AG08396 (cell line): ENCODE measurements around the gene LSG1.

Experiments used
- DNase-seq: peaks from one replicate; pipeline ENCODE4 v3.0.0; 2012; ENCODE audit warnings: low spot score, mixed read lengths

Gene LSG1

DNA sequence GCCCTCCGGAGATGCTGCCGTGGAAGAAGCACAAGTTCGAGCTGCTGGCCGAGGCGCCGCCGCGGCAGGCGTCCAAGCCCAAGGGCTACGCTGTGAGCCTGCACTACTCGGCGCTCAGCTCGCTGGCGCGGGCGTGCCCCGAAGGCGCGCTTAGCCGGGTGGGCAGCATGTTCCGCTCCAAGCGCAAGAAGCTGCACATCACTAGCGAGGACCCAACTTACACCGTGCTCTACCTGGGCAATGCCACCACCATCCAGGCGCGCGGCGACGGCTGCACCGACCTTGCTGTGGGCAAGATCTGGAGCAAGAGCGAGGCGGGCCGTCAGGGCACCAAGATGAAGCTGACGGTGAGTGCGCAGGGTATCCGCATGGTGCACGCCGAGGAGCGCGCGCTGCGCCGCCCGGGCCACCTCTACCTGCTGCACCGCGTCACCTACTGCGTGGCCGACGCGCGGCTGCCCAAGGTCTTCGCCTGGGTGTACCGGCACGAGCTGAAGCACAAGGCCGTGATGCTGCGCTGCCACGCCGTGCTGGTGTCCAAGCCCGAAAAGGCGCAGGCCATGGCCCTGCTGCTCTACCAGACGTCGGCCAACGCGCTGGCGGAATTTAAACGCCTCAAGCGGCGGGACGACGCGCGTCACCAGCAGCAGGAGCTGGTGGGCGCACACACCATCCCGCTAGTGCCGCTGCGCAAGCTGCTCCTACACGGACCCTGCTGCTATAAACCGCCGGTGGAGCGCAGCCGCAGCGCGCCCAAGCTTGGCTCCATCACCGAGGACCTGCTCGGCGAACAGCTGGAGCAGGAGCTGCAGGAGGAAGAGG lies 15.0 kb upstream of the LSG1 start:
- DNase-seq = peak; percentile 76

DNA sequence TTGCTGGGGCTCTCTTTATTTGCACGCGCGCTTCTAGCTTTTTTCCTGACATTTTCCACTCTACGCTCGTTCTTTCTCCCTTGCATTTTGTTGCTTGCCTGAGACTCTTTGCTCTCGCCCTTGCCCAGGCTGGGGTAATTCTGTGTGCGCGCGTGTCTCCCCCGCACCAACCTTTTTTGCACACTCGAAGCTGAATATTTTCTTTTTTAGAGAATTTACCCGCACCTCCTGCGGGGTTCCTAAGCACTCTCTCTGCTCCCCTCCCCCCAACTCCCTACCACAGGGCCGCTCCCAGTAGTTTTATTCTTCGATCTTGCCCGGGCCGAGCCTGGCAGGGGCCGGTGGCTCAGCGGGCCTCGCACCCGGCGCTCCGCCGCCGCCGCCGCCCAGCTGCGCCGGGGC lies 14.4 kb upstream of the LSG1 start:
- DNase-seq = peak; percentile 59

DNA sequence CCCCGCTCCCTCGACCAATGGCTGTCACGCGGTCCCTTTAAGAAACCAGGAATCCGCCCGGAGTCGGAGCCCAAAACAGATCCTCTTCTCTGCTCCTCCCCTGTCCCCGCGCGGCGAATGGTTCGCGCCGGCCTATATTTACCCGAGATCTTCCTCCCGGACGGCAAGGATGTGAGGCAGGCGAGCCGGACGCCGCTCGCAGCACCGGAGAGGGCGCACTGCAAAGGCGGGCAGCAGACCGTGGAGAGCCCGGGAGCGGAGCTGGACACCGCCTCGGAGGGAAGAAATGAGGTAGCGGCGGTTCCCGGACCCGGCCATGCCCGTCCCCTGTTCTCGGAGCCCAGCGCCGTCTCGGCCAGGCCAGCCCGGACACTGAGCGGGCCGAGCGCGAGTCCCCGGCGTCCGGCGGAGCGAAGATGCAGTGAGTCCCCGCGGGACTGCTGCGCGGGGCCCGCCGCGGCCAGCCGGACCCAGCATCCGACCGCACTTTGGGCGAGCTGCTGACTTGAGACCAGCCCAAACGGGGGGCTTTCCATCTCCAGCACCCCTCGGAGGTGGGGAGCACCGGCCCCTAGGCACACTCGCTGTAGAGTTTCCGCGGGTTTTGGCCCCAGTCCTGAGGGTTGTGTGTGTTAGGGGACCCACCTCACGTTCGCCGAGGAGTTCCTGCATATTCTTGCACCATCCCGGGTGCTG lies 13.9 kb upstream of the LSG1 start, which contains the start of gene FAM43A:
Gene FAM43A, plus strand, starts transcription at position 166 of the 696 bp plus-strand sequence. CDS start 944 bp downstream, outside the sequence.
- peak; percentile 96 for DNase-seq

DNA sequence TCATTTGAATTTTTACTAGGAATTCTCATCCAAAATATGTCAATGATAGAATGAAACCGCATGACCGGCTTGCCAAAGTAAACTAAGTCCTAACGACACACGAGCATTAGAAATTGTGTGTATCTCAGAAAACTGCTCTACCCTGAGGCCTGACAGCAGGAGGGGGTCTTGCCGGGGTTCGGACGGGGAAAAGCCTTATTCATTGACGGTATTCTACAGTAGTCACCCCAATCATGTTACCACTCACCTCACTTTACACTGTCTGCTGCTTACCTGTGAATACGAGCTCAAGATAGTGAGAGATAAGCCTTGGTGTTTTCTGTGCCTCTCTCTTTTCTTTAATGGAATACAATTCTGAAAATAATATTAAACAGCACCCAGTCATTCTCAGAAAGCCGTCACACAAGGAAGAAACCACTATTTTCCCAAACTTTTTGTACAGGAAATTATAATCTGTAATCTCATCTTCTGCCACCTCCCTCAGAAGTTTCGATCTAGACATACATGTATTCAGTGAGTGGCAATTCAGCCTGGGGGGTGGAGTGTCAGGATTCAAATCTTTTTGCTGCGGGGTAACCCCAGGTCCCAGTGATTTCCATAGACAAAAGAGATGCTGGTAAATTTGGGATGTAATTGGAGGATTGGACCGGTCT lies 13.2 kb upstream of the LSG1 start:
- DNase-seq = no peak

DNA sequence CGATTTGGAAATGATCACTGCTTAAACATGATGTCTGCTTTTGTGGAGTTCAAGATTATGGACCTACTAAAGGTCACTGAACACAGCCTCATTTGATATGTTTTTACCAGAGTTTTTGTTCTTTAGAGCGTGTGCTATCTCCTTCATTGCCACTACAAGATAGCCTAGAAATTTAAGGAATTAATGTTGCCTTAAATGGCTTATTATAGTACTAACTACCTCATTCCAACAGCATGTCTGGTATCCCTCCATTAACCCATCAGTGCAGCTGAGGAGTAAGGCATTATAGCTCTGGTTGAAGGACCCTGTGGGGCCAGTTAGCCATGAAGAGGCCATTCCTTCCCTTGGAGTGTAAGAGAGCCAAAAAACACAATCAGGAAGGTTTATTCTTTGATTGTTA lies 11.4 kb upstream of the LSG1 start:
- no peak for DNase-seq

DNA sequence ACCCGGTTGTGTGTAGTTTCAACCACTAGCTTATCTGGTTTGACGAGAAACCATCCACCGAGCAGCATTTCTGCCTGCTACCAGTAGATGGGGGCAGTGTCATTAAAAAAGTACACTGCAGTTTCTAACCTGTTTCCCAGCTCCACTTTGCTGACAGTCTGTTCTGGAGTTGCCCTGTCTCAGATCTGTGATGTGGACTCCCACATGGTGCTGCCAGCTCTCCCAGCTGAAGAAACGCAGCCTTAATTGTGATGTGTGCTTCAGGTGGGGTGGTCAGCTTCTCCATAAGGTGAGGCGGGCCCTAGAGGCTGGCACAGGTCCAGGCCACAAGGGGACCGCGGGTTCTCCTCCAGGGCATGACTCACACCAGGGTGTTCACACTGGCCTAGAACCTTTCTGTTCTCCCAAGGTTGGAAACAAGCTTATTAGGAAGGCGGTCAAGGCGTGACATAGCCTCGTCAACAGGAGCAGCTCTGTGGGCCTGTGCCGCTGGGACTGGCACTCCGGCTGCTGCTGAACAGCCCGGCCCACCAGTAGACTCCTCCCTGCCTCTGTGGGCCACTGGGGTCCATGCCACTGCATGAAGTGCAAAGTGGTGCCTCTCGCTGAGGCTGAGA lies 10.8 kb upstream of the LSG1 start:
- peak; percentile 81 for DNase-seq

DNA sequence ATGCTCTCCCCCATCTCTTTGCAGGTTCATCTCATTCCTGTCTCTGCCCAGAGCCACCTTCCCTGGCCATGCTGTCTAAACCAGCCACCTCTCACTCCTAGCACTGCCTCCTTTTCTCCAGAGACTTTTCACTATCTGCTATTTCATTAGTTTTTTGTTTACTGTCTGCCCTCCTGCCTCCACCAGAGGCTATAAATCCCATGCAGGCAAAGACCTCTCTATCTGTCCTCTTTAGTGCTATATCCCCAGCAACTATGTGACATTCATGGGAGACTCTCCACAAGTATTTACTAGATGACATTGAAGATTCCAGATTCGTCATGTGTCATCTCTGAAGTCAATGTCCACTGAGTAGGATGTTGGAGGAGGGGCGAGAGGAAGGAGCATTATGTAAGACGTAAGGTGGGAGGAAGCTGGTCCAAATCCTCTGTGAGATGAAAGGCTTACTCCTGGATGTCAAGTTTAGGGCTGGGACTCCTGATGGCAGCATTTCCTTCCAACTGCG lies 10.2 kb upstream of the LSG1 start:
- DNase-seq = no peak

DNA sequence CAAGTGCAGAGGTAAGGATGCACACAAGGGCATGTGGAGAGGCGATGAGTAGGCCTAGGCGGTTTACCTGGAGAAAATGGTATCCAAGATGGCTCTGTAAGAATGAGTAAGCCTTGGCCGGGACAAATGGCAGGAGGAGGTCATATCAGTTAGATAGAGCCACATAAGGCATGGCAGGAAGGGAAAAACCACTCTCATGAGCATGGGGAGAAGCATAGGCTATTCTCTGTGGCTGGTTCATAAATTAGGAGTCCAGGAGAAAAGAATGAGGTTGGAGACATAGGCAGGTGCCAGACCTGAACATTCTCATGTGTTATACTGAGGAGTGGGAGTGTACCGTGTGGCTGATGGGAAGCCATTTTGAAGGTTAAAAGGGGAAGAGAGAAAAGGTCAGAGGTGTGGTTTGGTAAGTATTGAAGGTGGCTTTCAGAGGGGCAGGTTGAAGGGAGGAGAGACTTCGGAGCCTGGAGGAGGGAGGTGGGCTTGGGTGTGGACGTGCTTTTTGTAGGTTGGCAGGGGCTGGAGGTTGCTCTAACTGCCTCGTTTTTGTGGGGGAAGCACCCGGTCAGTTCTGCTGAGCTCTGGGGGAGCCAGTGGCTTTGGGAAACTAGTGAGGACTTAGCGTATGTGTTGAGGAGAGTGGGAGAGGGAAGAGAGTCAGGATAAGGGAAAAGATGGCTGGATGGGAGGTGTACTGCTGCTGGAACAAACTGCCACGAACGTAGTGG lies 9.1 kb upstream of the LSG1 start:
- no peak for DNase-seq

DNA sequence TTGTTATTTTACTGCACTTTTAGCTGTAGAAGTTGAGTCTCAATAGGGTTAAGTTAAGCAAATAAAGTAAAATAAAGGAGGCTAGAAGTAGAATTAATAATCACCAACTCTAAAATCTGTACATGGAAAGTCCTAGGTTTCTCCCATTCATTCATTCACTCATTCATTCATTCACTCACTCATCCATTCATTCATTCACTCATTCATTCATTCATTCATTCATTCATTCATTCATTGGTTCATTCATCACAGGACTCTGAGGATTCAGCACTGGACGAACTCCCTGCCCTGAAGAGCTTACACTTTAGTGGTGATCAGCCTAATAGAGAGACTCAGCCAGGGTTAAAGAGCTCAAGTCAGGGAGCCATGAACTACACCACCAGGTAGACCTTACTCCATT lies 4.5 kb upstream of the LSG1 start:
- no peak for DNase-seq

DNA sequence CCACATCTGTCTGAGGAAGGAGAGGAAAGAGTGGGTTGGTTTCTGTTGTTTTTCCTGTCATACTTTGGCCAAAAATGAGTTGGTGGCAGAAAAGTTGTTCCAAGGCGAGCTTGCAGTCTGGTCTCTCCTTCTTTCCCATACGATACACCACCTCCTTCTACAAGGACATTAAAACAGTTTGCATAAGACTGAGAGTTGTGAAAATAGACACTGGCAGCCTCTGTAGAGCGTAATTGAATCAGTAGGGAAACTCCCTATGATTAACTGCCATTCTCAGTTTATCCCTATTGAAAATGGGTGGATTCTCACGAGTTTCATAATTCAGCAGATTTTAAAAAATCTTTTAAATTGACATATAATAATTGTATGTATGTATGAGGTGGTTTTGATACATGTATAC lies 3.7 kb upstream of the LSG1 start:
- no peak for DNase-seq

DNA sequence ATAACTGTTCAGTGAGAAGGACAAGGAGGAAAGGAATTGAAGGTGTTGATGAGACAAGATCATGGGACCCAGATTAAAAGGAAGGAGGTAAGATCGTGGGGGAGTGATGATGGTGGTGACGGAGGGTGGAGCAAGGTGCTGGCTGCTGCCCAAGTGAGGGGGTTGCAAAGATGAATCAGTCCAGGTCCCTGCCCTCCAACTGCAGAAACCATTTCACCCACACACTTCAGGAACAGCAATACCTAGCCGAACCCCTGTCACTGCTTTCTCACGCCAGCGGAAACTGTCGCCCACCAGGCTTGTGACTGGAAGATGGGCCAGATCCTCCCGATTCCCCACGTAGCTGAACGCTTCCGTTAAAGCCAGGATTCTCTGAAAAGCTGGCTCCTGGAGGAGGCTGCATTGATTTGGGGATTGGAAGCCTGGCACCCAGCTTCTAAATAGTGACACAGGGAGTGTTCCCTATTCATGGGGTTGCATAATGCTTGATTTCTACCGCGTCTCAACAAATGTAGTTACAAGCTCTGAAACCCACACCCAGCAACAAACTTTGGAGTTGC lies 3.2 kb upstream of the LSG1 start:
- no peak for DNase-seq

DNA sequence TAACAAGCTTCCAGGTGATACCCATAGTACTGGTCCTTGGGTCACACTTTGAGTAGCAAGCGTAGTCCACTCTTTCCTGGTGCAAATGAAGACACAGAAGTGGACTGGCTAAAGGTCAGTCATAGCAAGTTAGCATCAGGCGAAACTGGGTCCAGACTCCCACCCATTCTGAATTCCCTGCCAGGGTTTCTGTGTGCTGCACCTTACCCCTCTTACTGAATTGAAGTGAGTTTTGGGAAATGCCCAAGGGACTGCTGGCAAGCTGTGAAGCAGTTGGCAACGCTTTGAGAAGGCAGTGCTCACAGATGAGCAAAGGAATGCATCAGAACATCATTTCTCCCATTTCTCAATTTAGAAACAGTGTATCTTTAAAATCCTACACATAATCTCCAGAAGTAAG lies 1.8 kb upstream of the LSG1 start:
- no peak for DNase-seq

DNA sequence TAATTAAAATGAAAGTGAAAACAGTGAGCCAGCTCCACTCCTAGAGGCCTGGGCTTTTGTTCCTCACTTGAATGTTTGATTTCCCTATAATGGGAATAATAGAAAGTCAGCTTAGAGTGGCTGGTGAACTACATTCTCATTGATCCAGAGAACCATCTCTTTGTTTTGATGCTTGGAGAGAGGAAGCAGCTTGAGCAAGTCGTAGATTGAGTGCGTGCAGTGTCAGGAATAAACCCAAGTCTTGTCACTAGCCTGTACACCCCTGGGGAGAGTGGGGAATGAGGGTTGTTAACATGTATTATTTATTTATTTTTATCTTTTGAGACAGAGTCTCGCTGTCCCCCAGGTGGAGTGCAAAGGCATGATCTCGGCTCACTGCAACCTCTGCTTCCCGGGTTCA lies 885 bp upstream of the LSG1 start:
- DNase-seq = no peak

DNA sequence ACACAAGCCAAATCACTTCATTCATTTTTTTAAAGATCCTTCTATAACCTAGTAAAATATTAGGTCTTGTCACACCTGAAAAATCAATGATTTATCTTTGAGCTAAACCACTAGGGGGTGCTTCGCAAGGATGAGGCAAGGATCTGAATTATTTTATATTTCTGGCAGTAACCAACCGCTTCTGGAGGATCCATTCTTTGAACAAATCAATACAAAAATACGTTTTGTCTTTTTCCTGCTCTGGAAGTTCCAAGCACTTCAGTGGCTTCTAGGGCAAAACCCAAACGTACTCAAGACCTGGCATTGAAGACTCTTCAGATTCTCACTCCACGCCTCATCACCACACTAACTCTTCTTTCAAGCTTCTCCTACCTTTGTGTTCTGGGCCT lies 486 bp downstream of the LSG1 start:
- DNase-seq = peak; percentile 36

DNA sequence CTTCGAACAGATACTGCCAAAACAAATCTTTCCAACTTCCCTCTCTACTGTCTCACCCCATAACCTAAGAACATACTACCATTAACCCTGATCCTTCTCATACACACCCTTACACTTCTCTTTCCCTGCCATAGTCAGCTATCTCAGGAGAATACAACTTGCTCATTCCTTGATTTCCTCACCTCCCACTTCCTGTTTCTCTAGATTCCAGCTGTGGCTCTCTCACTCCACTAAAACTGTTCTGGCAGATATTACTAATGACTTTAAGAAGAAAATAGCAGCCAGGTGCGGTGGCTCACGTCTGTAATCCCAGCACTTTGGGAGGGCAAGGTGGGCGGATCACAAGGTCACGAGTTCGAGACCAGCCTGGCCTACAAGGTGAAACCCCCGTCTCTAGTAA lies 4.6 kb downstream of the LSG1 start:
- no peak for DNase-seq

DNA sequence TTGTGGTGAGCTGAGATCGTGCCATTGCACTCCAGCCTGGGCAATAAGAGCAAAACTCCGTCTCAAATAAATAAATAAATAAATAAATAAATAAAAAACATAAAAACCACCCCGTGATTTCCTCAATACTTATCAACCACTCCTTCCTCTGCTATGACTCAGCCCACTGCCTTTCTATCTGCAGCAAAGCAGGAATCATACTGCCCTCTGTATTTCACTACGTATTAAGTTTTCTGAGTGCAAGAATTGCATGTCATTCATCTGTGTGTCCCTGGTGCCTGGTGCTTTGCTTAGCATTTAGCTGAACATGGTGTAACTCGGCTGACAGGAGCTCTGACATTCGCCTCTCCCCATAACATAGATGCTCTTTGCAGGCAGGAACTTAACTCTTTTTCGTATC lies 7.1 kb downstream of the LSG1 start:
- DNase-seq = no peak

DNA sequence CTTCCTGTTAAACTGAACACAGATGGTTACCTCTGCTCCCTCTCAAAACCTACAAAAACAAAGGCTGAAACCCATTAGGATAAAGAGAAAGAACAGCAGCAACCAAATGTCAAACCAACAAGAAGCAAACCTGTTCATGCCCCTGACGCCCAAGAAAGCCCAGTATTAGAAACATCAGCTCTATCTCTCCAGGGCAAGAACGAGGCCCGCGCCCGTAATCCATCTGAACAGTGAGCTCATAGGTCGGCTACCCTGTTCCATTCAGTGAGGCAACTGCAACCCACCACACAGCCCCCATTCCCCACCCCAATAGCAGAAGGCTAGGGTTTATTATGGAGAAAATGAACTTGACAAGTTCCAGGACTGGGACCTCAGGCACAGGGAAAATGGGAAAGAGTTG lies 10.0 kb downstream of the LSG1 start:
- DNase-seq = no peak

DNA sequence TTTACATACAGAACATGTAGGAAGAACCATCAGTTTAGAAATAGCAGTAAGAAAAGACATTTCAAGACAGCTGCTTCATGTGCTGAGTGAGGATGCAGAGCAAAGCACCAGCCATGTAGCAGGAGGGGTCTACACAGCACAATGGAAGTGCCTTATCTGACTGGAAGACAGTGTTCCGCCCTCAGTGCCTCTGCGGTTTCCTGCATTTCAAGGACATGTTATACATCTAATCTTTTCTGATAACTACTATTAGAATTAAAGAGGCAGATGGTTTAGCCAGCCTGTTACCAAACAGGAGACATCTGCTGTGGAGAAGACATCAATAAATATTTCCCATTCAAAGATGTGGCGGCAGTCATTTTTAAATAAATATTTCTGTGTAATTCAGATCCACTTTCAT lies 10.6 kb downstream of the LSG1 start:
- DNase-seq = no peak

DNA sequence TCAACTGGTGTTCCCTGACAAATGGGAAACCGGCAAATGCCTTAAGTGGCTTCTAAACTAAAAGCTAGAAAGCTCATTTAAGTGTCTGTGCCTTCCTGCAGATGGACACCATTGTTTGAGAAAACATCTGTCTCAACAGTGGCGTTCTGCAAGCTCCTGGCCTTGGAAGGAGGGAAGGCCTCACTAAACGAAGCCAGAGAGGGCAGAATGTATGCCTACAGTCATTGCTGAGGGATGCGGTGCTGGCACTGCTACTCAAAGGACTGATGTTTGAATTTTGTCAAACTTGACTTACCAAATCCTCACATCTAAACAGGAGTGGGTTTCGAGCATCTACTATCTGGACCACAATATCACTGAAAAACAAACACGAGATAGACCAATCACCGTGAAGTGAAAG lies 12.2 kb downstream of the LSG1 start:
- no peak for DNase-seq

DNA sequence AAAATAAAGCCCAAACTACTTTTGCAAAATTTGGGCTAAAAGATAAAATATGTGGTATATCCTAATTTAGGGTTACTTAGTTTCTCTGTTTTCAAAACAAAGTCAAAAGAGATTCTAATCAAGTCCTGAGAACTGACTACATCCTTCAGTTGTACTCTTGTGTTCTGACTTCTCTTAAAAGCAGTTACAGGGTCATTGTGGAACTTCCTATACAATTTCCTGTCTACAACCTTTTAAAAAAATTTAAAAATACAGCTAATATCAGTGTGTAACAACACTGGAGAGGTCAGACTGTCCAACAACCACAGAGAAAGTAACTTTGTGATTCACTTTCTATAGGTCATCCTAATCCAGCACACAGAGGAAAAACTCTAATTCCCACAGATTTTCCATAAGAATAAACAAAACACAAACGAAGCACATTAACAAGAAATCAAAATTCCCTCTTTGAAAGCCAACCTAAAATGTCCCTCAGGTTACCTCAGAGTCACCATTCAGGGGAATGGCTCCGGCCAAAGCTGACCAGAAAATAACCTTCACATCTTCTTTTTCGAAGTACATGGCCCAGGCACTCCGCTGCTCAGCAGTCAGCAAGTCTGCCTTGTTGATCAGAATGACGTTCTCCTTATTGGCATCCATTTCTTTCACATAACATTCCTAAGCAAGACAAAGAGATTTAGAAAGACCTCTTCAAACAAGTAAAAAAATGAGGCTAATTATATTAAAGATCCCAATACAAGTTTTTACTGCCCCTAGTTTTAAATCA lies 13.3 kb downstream of the LSG1 start:
- no peak for DNase-seq

DNA sequence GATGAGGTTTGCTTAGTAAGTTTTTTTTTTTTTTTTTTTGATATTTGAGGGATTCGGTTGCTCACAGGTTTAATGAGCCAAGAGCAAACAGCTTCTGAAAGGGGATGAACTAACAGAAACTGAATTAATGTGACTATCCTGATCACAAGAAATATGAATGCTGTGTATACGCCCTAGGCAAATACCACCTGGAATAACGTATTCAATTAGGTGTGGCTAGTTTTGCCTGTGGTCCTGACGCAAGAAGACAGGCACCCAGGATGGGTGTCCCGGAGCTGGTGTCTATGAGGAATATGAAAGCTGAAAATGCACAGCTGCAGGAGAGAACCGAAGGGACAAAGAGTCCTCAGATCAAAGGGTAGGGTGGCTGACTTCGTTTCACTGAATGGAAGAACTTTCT lies 14.6 kb downstream of the LSG1 start:
- DNase-seq = no peak
